Activated CD4-positive, alpha-beta T cell treated with anti-CD3 and anti-CD28 coated beads, Interleukin-2, amount 50 U/mL, for 4 hours (primary cell): ENCODE measurements around the gene CDC14B.
"Not testable (repeated sequence)": the region's sequence is repeated elsewhere in the genome, so short reads cannot be mapped to it uniquely, and the experiment has no call there.

Experiments
- DNase-seq, 2 experiments: peaks; one replicate each; pipeline ENCODE4 v3.0.0-alpha.2; 2020

CDC14B gene

GRCh38 chr9:96621618-96622017 is 2.0 kb upstream of the CDC14B start:
- no peak for DNase-seq

- DNase-seq = no peak
Measured at GRCh38 chr9:96620832-96621269, 1.2 kb upstream of the CDC14B start.

GRCh38 chr9:96620181-96620514 is 505 bp upstream of the CDC14B start:
- DNase-seq = no peak

- no peak for DNase-seq
Measured at GRCh38 chr9:96619124-96619465, 548 bp downstream of the CDC14B start.

- peak; percentile 9 to 10 for DNase-seq
Measured at GRCh38 chr9:96618209-96619123, 1.2 kb downstream of the CDC14B start.

GRCh38 chr9:96617439-96618185 is 2.0 kb downstream of the CDC14B start:
- no peak for DNase-seq

GRCh38 chr9:96616817-96617438 is 2.7 kb downstream of the CDC14B start:
- DNase-seq = no peak

GRCh38 chr9:96615411-96615810 is 4.2 kb downstream of the CDC14B start:
- DNase-seq = no peak

- not testable (repeated sequence) for DNase-seq
Measured at GRCh38 chr9:96614664-96615063, 5.0 kb downstream of the CDC14B start.

GRCh38 chr9:96612966-96613589 is 6.6 kb downstream of the CDC14B start:
- DNase-seq = no peak

- DNase-seq = no peak
Measured at GRCh38 chr9:96612105-96612965, 7.3 kb downstream of the CDC14B start.

- DNase-seq = no peak
Measured at GRCh38 chr9:96611302-96611701, 8.3 kb downstream of the CDC14B start.

- no peak for DNase-seq
Measured at GRCh38 chr9:96609732-96610131, 9.9 kb downstream of the CDC14B start.

- DNase-seq = no peak
Measured at GRCh38 chr9:96607971-96608370, 11.7 kb downstream of the CDC14B start.

- DNase-seq = no peak
Measured at GRCh38 chr9:96605328-96605727, 14.3 kb downstream of the CDC14B start.

- DNase-seq = no peak
Measured at GRCh38 chr9:96604004-96604319, 15.7 kb downstream of the CDC14B start.

GRCh38 chr9:96603305-96604003 is 16.2 kb downstream of the CDC14B start:
- DNase-seq = no peak

- DNase-seq = no peak
Measured at GRCh38 chr9:96599298-96599697, 20.3 kb downstream of the CDC14B start.

- no peak for DNase-seq
Measured at GRCh38 chr9:96596601-96597111, 23.0 kb downstream of the CDC14B start.

- no peak for DNase-seq
Measured at GRCh38 chr9:96587338-96588315, 32.0 kb downstream of the CDC14B start.
